ENCODE measurements around the gene FUT3.
"Not testable (repeated sequence)": the region's sequence is repeated elsewhere in the genome, so short reads cannot be mapped to it uniquely, and the experiment has no call there.

Gene FUT3

DNA sequence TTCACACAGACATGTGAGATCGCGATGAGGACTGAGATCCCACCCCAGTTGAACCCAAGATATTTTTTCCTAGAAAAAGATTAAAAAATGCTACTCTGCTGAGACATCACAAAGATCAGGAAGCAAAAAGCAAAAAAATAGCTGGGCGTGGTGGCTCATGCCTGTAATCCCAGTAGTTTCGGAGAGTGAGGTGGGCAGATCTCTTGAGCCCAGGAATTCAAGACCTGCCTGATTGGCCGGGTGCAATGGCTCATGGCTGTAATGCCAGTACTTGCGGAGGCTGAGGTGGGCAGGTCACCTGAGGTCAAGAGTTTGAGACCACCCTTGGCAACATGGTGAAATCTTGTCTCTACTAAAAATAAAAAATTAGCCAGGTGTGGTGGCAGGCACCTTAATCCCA is 1.1 kb downstream of the FUT3 start:
- Histone ChIP-seq H3K36me3 (ENCODE audit: insufficient read depth) (no peaks in the 10 kb centered on the region), H3K27ac (no peak overlapping the region), H3K4me2 (no peak overlapping the region), H3K4me3 (IDR thresholded peaks at IDR 0.05; ENCODE audit: insufficient read depth, low read depth, low read length) (no peak overlapping the region), H3K4me1 (ENCODE audit: low read depth, poor library complexity, severe bottlenecking) (no peaks in the 10 kb centered on the region), H2AFZ (ENCODE audit: low read depth) (no peak overlapping the region), H3K27me3 (ENCODE audit: insufficient read depth, low read depth) (peaks cover 67% of the 10 kb centered on the region), H3K79me2 (ENCODE audit: insufficient read depth, low read depth) (no peaks in the 10 kb centered on the region), H4K20me1 (ENCODE audit: insufficient read depth) (no peaks in the 10 kb centered on the region), H3K9ac (no peak overlapping the region)
- TF ChIP-seq, protein P1, sequence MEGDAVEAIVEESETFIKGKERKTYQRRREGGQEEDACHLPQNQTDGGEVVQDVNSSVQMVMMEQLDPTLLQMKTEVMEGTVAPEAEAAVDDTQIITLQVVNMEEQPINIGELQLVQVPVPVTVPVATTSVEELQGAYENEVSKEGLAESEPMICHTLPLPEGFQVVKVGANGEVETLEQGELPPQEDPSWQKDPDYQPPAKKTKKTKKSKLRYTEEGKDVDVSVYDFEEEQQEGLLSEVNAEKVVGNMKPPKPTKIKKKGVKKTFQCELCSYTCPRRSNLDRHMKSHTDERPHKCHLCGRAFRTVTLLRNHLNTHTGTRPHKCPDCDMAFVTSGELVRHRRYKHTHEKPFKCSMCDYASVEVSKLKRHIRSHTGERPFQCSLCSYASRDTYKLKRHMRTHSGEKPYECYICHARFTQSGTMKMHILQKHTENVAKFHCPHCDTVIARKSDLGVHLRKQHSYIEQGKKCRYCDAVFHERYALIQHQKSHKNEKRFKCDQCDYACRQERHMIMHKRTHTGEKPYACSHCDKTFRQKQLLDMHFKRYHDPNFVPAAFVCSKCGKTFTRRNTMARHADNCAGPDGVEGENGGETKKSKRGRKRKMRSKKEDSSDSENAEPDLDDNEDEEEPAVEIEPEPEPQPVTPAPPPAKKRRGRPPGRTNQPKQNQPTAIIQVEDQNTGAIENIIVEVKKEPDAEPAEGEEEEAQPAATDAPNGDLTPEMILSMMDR (conservative IDR thresholded peaks at IDR 0.05; ENCODE audit: low read depth, low read length): no peak

DNA sequence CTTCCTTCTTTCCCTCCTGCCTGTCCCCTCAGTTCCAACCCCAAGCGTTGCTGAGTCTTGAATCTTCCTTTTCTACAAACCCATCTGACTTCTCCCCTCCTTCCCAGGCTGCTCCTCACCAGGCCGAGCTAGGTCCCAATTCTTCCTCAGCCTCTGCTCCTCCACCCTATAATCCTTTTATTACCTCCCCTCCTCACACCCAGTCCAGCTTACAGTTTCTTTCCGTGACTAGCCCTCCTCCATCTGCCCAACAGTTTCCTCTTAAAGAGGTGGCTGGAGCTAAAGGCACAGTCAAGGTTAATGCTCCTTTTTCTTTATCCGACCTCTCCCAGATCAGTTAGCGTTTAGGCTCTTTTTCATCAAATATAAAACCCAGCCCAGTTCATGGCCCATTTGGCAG is 2.6 kb downstream of the FUT3 start:
- not testable (repeated sequence) for H3K4me2 ChIP-seq; H3K4me3 ChIP-seq (IDR thresholded peaks at IDR 0.05; ENCODE audit: insufficient read depth, low read depth, low read length); H3K27ac ChIP-seq; H3K79me2 ChIP-seq (ENCODE audit: insufficient read depth, low read depth); H2AFZ ChIP-seq (ENCODE audit: low read depth); H3K4me1 ChIP-seq (ENCODE audit: low read depth, poor library complexity, severe bottlenecking); H3K9ac ChIP-seq; H3K36me3 ChIP-seq (ENCODE audit: insufficient read depth); H4K20me1 ChIP-seq (ENCODE audit: insufficient read depth)
- peaks cover 57% of the 10 kb centered on the region for H3K27me3 ChIP-seq (ENCODE audit: insufficient read depth, low read depth)

GRCh38 chr19:5847846-5848245 is 3.4 kb downstream of the FUT3 start:
- H3K4me1 ChIP-seq (ENCODE audit: low read depth, poor library complexity, severe bottlenecking); H3K27ac ChIP-seq; H2AFZ ChIP-seq (ENCODE audit: low read depth); H3K79me2 ChIP-seq (ENCODE audit: insufficient read depth, low read depth); H3K36me3 ChIP-seq (ENCODE audit: insufficient read depth); H4K20me1 ChIP-seq (ENCODE audit: insufficient read depth); H3K9ac ChIP-seq; H3K4me2 ChIP-seq; H3K4me3 ChIP-seq (IDR thresholded peaks at IDR 0.05; ENCODE audit: insufficient read depth, low read depth, low read length): not testable (repeated sequence)
- H3K27me3 ChIP-seq (ENCODE audit: insufficient read depth, low read depth): peaks cover 53% of the 10 kb centered on the region

GRCh38 chr19:5844456-5845433 is 6.5 kb downstream of the FUT3 start:
- Histone ChIP-seq H3K27me3 (ENCODE audit: insufficient read depth, low read depth) (peaks cover 40% of the 10 kb centered on the region), H4K20me1 (ENCODE audit: insufficient read depth) (no peaks in the 10 kb centered on the region), H3K79me2 (ENCODE audit: insufficient read depth, low read depth) (no peaks in the 10 kb centered on the region), H2AFZ (ENCODE audit: low read depth) (no peak overlapping the region), H3K4me1 (ENCODE audit: low read depth, poor library complexity, severe bottlenecking) (no peaks in the 10 kb centered on the region), H3K36me3 (ENCODE audit: insufficient read depth) (no peaks in the 10 kb centered on the region), H3K4me3 (IDR thresholded peaks at IDR 0.05; ENCODE audit: insufficient read depth, low read depth, low read length) (no peak overlapping the region), H3K4me2 (no peak overlapping the region), H3K27ac (no peak overlapping the region), H3K9ac (no peak overlapping the region)
- TF ChIP-seq, protein P1 (conservative IDR thresholded peaks at IDR 0.05; ENCODE audit: low read depth, low read length): no peak

- Histone ChIP-seq H3K36me3 (ENCODE audit: insufficient read depth) (no peaks in the 10 kb centered on the region), H3K79me2 (ENCODE audit: insufficient read depth, low read depth) (no peaks in the 10 kb centered on the region), H3K27me3 (ENCODE audit: insufficient read depth, low read depth) (peaks cover 30% of the 10 kb centered on the region), H2AFZ (ENCODE audit: low read depth) (no peak overlapping the region), H3K27ac (no peak overlapping the region), H3K4me1 (ENCODE audit: low read depth, poor library complexity, severe bottlenecking) (no peaks in the 10 kb centered on the region), H4K20me1 (ENCODE audit: insufficient read depth) (no peaks in the 10 kb centered on the region), H3K4me2 (no peak overlapping the region), H3K4me3 (IDR thresholded peaks at IDR 0.05; ENCODE audit: insufficient read depth, low read depth, low read length) (no peak overlapping the region), H3K9ac (no peak overlapping the region)
- TF ChIP-seq, protein P1 (conservative IDR thresholded peaks at IDR 0.05; ENCODE audit: low read depth, low read length): no peak
Observed at GRCh38 chr19:5843295-5843927, 7.8 kb downstream of the FUT3 start.

GRCh38 chr19:5841735-5842111 is 9.5 kb downstream of the FUT3 start:
- H3K4me2 ChIP-seq; H3K9ac ChIP-seq; H4K20me1 ChIP-seq (ENCODE audit: insufficient read depth); H3K36me3 ChIP-seq (ENCODE audit: insufficient read depth); H3K27ac ChIP-seq; H3K4me1 ChIP-seq (ENCODE audit: low read depth, poor library complexity, severe bottlenecking); H3K4me3 ChIP-seq (IDR thresholded peaks at IDR 0.05; ENCODE audit: insufficient read depth, low read depth, low read length); H2AFZ ChIP-seq (ENCODE audit: low read depth); H3K79me2 ChIP-seq (ENCODE audit: insufficient read depth, low read depth): not testable (repeated sequence)
- H3K27me3 ChIP-seq (ENCODE audit: insufficient read depth, low read depth): peaks cover 30% of the 10 kb centered on the region
